Lung (tissue), 12 donors: ENCODE measurements around the gene RAB4B. TPM values are rescaled to one million over a fixed set of nuclear protein-coding genes. Genes with fewer than 3 reads are reported as not detected.

ENCODE experiments used
- ATAC-seq: fragments of 200-7000 bp; cut with Tn5 transposase; one replicate; pipeline ENCODE4 v1.9.1; 2020; ENCODE audit warnings: moderate number of reproducible peaks; ENCODE audit not compliant: insufficient read depth, low FRiP score
- DNase-seq, 3 donors: peaks; one replicate each; pipeline ENCODE4 v3.0.0-alpha.2; 2013 to 2017
- H3K27ac ChIP-seq, 2 donors: one replicate each; pipeline ENCODE4 v1.5.1; 2013; ENCODE audit warnings: mild to moderate bottlenecking in 2 of 2, moderate library complexity in 2 of 2, control low read depth in 1 of 2, inconsistent platforms in 1 of 2, low read depth in 1 of 2, low read length in 1 of 2
- H3K27me3 ChIP-seq, 3 donors: one replicate each; pipeline ENCODE4 v1.5.1; 2013; ENCODE audit warnings: low read length in 2 of 3; ENCODE audit not compliant: control insufficient read depth in 3 of 3, insufficient read depth in 3 of 3
- H3K36me3 ChIP-seq, 4 donors: one replicate each; pipeline ENCODE4 v1.5.1; 2013; ENCODE audit warnings: low read length in 4 of 4, mild to moderate bottlenecking in 1 of 4, moderate library complexity in 1 of 4; ENCODE audit not compliant: control insufficient read depth in 4 of 4, insufficient read depth in 4 of 4
- H3K4me1 ChIP-seq, 5 donors: one replicate each; pipeline ENCODE4 v1.5.1; 2013; ENCODE audit warnings: low read length in 5 of 5, mild to moderate bottlenecking in 2 of 5, moderate library complexity in 1 of 5; ENCODE audit not compliant: control insufficient read depth in 5 of 5, insufficient read depth in 5 of 5
- H3K4me3 ChIP-seq: one replicate; pipeline ENCODE4 v1.5.1; 2013; ENCODE audit warnings: mild to moderate bottlenecking, control low read depth, moderate library complexity
- H3K9ac ChIP-seq, 2 donors: one replicate each; pipeline ENCODE4 v1.5.1; 2013; ENCODE audit warnings: low read length in 2 of 2, control low read depth in 1 of 2; ENCODE audit not compliant: insufficient read depth in 1 of 2
- H3K9me3 ChIP-seq, 4 donors: one replicate each; pipeline ENCODE4 v1.5.1; 2013; ENCODE audit warnings: low read length in 3 of 4, mild to moderate bottlenecking in 1 of 4, moderate library complexity in 1 of 4; ENCODE audit not compliant: control insufficient read depth in 4 of 4, insufficient read depth in 3 of 4
- WGBS, 2 donors: extraction: QIAGEN DNeasy Blood & Tissue Kit; methylation state at CpG; one replicate each; pipeline ENCODE4 v1.1.7; 2013; 5-methylcytosine and 5-hydroxymethylcytosine counted together
- polyA plus RNA-seq, 2 donors: library from polyadenylated mRNA; stranded (reverse); fragments of 200-250 nt; gene quantifications; one replicate each; pipeline ENCODE4 v1.2.1, GENCODE V29; 2013
- total RNA-seq, 2 donors: library from RNA; depleted of rRNA in 1 of 2; stranded (reverse); fragments of >200 nt in 1 of 2; gene quantifications; one replicate each; pipeline ENCODE4 v1.2.1, GENCODE V29; 2014 to 2021
- TF ChIP-seq, protein P1 (sequence below): IDR thresholded peaks from 2 replicates; pipeline ENCODE4 v1.5.1; 2012; ENCODE audit warnings: mild to moderate bottlenecking; ENCODE audit errors: control extremely low read depth, extremely low read depth
- donor health status: control.
- donor health status: control.
- donor health status: Bipolar disorder and iron deficiency.
- donor health status: healthy.
- donor health status: DM: yes; HTN: yes; CAD: no.

The RAB4B gene
- total and polyA plus RNA-seq, 4 donors, result 11.5 to 90.9 (median 75.8) TPM

DNA sequence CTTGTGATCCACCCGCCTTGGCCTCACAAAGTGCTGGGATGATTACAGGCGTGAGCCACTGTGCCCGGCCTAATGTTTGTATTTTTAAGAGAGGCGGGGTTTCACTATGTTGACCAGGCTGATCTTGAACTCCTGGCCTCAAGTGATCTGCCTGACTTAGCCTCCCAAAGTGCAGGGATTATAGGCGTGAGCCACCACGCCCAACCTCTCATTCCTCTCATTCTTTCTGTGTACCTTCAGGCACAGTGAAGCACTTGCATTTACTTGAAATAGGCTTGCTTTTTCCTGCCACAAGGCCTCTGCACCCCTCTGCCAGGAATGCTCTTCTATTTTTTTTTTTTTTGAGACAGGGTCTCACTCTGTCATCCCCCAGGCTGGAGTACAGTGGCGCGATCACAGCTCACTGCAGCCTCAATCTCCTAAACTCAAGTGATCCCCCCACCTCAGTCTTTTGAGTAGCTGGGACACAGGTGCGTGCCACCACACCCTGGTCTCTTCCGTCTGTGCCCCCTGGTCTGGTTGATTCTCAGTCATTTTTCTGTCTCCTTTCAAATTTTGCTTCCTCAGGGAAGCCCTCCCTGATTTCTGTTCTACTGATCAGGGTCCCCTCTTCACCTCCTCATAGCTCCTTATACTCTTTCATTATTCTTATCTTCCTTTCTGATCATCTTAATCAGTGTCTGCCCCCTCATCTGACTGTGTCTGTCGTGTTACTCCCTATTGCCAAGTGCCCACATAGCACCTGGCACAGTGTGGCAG, 42.9 kb upstream of the RAB4B start:
- H3K4me1 ChIP-seq, result peaks cover 0 to 2% (median 0%) of the 10 kb centered on the region in 5 donors
- H3K27ac ChIP-seq, result peak overlapping the region in 1 of 2 donors; percentile 71
- TF ChIP-seq, protein P1, sequence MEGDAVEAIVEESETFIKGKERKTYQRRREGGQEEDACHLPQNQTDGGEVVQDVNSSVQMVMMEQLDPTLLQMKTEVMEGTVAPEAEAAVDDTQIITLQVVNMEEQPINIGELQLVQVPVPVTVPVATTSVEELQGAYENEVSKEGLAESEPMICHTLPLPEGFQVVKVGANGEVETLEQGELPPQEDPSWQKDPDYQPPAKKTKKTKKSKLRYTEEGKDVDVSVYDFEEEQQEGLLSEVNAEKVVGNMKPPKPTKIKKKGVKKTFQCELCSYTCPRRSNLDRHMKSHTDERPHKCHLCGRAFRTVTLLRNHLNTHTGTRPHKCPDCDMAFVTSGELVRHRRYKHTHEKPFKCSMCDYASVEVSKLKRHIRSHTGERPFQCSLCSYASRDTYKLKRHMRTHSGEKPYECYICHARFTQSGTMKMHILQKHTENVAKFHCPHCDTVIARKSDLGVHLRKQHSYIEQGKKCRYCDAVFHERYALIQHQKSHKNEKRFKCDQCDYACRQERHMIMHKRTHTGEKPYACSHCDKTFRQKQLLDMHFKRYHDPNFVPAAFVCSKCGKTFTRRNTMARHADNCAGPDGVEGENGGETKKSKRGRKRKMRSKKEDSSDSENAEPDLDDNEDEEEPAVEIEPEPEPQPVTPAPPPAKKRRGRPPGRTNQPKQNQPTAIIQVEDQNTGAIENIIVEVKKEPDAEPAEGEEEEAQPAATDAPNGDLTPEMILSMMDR, result no peak
- H3K9me3 ChIP-seq, result no peaks in the 10 kb centered on the region
- no peak overlapping the region for H3K9ac ChIP-seq
- 83 to 97% methylated on average over 11 of the region's 11 CpGs for WGBS, 2 donors
- H3K4me3 ChIP-seq, result no peak overlapping the region
- H3K36me3 ChIP-seq, result peaks cover 48 to 75% (median 50%) of the 10 kb centered on the region in 4 donors
- ATAC-seq, result no peak
- H3K27me3 ChIP-seq, result no peaks in the 10 kb centered on the region
- DNase-seq, result no peak

- ATAC-seq (no peak), DNase-seq (no peak)
- Histone ChIP-seq H3K36me3 (peaks cover 36 to 70% (median 40%) of the 10 kb centered on the region in 4 donors), H3K4me3 (no peak overlapping the region), H3K4me1 (peaks cover 0 to 2% (median 0%) of the 10 kb centered on the region in 5 donors), H3K27ac (peak overlapping the region in 1 of 2 donors; percentile 0), H3K27me3 (no peaks in the 10 kb centered on the region), H3K9ac (no peak overlapping the region), H3K9me3 (no peaks in the 10 kb centered on the region)
- TF ChIP-seq, protein P1, result no peak
- WGBS, 2 donors, result 83 to 99% methylated on average over 7 to 9 of the region's 9 CpGs
Measured at GRCh38 chr19:40736661-40737060, 41.4 kb upstream of the RAB4B start.

- Histone ChIP-seq H3K9me3 (no peaks in the 10 kb centered on the region), H3K4me1 (peaks cover 0 to 2% (median 0%) of the 10 kb centered on the region in 5 donors), H3K27me3 (no peaks in the 10 kb centered on the region), H3K4me3 (no peak overlapping the region), H3K9ac (no peak overlapping the region), H3K36me3 (peaks cover 34 to 67% (median 40%) of the 10 kb centered on the region in 4 donors), H3K27ac (peak overlapping the region in 1 of 2 donors; percentile 0)
- DNase-seq (no peak), ATAC-seq (no peak)
- 90% methylated on average over 9 of the region's 9 CpGs for WGBS, 2 donors
- TF ChIP-seq, protein P1, result no peak
Measured at GRCh38 chr19:40737102-40737644, 40.9 kb upstream of the RAB4B start.
